GM12873 (cell line): ENCODE data around the gene NEGR1.

ENCODE experiments used
- CTCF ChIP-seq: IDR thresholded peaks from 2 replicates; pipeline ENCODE4 v1.5.1; 2012; ENCODE audit warnings: low read depth, mild to moderate bottlenecking, moderate library complexity, low read length, control low read depth; ENCODE audit not compliant: insufficient read depth; ENCODE audit errors: missing control alignments

Gene NEGR1

GRCh38 chr1:71778940-71779339 is 503.4 kb downstream of the NEGR1 start:
- no peak for TF ChIP-seq CTCF

DNA sequence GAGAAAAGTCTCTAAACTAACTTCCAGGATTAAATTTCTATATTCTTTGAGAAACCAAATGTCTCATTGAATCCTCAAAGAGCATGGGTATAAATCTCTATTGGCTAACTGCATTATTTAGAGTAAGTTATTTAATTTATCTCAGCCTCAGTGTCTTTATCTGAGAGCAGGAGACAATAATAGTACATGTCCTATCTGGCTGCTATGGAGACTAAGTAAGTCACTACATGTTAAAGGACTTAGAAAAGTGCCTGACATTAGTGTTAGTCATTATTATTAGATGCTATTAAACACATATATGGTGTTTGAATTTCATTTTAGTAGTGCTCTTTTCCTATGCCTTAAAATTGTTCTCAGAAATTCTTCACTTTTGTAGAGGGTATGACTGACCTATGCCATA is 505.2 kb downstream of the NEGR1 start:
- no peak for TF ChIP-seq CTCF

DNA sequence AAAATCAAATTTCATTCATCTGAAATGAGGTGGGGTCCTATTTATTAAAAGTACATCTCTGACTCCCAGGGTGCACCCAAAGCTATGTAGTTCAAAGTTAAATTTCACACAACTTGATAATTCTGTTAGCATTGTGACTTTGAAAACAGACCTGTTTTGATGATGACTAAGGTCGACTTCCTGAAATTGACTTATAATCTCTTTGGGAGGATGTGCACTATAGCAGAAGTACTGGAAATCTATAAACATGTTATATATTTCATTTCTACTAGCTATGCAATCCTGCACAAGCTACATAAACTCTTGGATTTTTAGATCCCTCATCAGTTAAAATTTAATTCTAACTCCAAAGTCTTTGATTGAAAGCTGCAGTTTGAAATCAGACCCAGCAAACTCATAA is 507.6 kb downstream of the NEGR1 start:
- no peak for TF ChIP-seq CTCF

DNA sequence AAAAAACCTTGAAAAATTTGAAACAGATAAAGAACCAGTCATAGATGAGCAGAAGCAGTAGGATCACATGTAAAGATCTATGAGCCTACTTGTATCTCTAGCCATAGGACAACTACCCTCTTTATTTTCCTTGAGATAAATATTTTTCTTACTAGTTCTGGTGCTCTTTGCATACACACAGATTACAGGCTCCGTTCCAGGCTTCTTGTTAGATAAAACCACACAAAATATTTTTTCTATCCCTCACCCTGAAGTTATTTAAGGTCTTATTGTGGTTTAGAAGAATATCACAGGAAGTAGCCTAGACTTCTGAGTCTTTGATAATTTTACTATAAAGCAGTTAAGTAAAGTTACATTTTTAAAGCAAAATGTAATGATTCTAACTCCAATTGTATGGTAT is 512.2 kb downstream of the NEGR1 start:
- TF ChIP-seq CTCF: no peak

GRCh38 chr1:71766748-71767147 is 515.6 kb downstream of the NEGR1 start:
- no peak for TF ChIP-seq CTCF

- TF ChIP-seq CTCF: no peak
Measured at GRCh38 chr1:71762514-71763255, 519.7 kb downstream of the NEGR1 start.

GRCh38 chr1:71755441-71755840 is 526.9 kb downstream of the NEGR1 start:
- TF ChIP-seq CTCF: no peak

DNA sequence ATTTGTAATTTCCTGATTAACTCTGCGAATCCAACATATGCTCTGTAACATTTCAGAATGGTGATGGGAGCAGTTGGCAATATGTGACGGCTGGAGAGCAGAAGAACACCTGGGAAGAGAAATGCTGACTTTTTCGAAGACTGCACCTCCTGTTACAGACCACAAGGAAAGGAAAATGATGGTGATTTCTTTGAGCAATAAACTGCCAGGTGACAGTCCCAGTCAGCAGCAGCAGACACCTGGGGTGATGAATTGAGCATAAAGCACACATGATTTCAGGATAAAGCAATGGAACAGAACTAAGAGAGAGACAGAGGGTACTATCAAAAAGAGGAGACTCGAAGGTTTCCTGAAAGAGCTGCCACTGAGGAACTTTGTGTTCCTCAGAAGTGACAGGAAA is 528.6 kb downstream of the NEGR1 start:
- no peak for TF ChIP-seq CTCF
